BE2C (cell line): ENCODE data around the gene LRRC4C.

Experiments
- DNase-seq: peaks from one replicate; pipeline ENCODE4 v3.0.0-alpha.2; 2020
- H3K27me3 ChIP-seq: fragments of 250-450 bp; sonication (Bioruptor Pico); 2 replicates; pipeline ENCODE4 v1.5.1; 2020; ENCODE audit warnings: mild to moderate bottlenecking
- H3K36me3 ChIP-seq: fragments of 250-450 bp; sonication (Bioruptor Pico); 2 replicates; pipeline ENCODE4 v1.5.1; 2020; ENCODE audit warnings: mild to moderate bottlenecking
- H3K4me1 ChIP-seq: fragments of 250-450 bp; sonication (Bioruptor Pico); 2 replicates; pipeline ENCODE4 v1.5.1; 2020
- H3K4me3 ChIP-seq: 2 replicates; pipeline ENCODE4 v1.5.1; 2011; ENCODE audit warnings: low read depth, low read length
- H3K9me3 ChIP-seq: fragments of 250-450 bp; sonication (Bioruptor Pico); 2 replicates; pipeline ENCODE4 v1.5.1; 2020
- TF ChIP-seq, protein P1 (sequence below): IDR thresholded peaks from 2 replicates; pipeline ENCODE4 v1.5.1; 2012; ENCODE audit warnings: mild to moderate bottlenecking, low read depth, low read length

The LRRC4C gene

GRCh38 chr11:40838181-40838683 lies 621.2 kb downstream of the LRRC4C start:
- Histone ChIP-seq H3K36me3 (no peaks in the 10 kb centered on the region), H3K4me3 (no peak overlapping the region), H3K27me3 (no peaks in the 10 kb centered on the region), H3K4me1 (no peaks in the 10 kb centered on the region), H3K9me3 (no peaks in the 10 kb centered on the region)
- TF ChIP-seq, protein P1, sequence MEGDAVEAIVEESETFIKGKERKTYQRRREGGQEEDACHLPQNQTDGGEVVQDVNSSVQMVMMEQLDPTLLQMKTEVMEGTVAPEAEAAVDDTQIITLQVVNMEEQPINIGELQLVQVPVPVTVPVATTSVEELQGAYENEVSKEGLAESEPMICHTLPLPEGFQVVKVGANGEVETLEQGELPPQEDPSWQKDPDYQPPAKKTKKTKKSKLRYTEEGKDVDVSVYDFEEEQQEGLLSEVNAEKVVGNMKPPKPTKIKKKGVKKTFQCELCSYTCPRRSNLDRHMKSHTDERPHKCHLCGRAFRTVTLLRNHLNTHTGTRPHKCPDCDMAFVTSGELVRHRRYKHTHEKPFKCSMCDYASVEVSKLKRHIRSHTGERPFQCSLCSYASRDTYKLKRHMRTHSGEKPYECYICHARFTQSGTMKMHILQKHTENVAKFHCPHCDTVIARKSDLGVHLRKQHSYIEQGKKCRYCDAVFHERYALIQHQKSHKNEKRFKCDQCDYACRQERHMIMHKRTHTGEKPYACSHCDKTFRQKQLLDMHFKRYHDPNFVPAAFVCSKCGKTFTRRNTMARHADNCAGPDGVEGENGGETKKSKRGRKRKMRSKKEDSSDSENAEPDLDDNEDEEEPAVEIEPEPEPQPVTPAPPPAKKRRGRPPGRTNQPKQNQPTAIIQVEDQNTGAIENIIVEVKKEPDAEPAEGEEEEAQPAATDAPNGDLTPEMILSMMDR: no peak
- no peak for DNase-seq

DNA sequence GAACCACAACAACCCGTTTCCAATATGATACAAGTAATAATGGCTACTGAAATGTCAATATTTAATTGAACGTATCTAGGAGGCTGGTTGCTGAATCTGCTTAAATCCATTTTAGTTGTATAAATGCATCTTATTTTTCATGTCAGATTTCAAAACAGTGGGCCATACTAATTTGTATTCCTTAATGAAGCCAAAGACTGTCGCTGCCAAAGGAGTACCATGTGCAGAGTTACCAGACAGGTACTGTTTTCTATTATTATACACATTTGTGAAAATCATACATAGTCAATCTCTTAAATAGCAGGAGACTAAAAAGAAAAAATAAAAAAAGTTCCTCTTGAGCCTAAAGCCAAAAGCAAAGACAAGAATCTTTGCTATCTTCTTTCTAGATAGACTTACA lies 632.3 kb downstream of the LRRC4C start:
- no peaks in the 10 kb centered on the region for H3K9me3 ChIP-seq
- DNase-seq: no peak
- no peaks in the 10 kb centered on the region for H3K36me3 ChIP-seq
- H3K4me1 ChIP-seq: no peaks in the 10 kb centered on the region
- TF ChIP-seq, protein P1: no peak
- H3K27me3 ChIP-seq: no peaks in the 10 kb centered on the region
- H3K4me3 ChIP-seq: no peak overlapping the region

DNA sequence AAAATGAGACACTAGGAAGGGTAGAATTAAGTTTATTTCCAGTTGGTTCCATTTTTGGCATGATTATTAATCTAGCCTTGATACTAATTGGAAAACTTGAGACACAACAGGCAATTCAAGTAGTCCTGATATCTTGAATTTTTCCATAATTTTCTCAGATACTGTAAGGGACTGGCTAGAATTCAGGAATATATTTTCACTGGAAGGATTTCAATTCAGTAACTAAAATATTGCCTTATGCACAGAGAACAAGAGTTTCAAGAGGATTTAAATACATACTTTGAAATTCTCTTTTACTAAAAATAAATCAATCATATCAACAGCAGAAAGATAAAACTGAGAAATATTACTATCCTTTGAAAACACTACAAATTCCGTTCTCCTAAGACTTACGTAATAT lies 632.9 kb downstream of the LRRC4C start:
- H3K4me3 ChIP-seq: no peak overlapping the region
- no peaks in the 10 kb centered on the region for H3K9me3 ChIP-seq
- H3K36me3 ChIP-seq: no peaks in the 10 kb centered on the region
- no peaks in the 10 kb centered on the region for H3K27me3 ChIP-seq
- TF ChIP-seq, protein P1: no peak
- no peak for DNase-seq
- H3K4me1 ChIP-seq: no peaks in the 10 kb centered on the region

GRCh38 chr11:40825201-40825834 lies 634.1 kb downstream of the LRRC4C start:
- no peak for DNase-seq
- Histone ChIP-seq H3K27me3 (no peaks in the 10 kb centered on the region), H3K9me3 (no peaks in the 10 kb centered on the region), H3K4me1 (no peaks in the 10 kb centered on the region), H3K36me3 (no peaks in the 10 kb centered on the region), H3K4me3 (no peak overlapping the region)
- TF ChIP-seq, protein P1: no peak

- DNase-seq: no peak
- no peaks in the 10 kb centered on the region for H3K36me3 ChIP-seq
- H3K4me3 ChIP-seq: no peak overlapping the region
- no peaks in the 10 kb centered on the region for H3K27me3 ChIP-seq
- TF ChIP-seq, protein P1: no peak
- no peaks in the 10 kb centered on the region for H3K4me1 ChIP-seq
- H3K9me3 ChIP-seq: no peaks in the 10 kb centered on the region
These were observed 640.2 kb downstream of the LRRC4C start for GRCh38 chr11:40819230-40819629.

DNA sequence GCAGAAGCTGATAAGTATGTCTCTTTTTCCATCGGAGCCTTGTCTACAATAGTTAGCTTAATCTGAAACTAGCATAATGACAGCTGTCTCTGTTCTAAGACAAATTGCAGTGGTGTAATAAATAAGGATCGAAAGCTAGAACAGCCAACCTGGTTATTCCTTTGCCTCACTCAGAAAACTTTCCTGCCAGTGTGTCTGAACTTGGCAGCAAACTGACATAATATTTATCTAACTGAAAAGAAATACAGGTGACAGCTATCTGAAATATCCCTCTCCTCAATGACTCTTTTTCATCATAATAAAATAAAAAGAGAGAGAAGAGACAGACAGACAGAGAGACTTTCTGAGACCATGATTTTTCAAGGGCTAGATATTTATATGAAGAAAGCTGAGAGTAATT lies 642.5 kb downstream of the LRRC4C start:
- TF ChIP-seq, protein P1: no peak
- no peak overlapping the region for H3K4me3 ChIP-seq

More for the DNA sequence above, 642.5 kb downstream of the LRRC4C start:
- no peaks in the 10 kb centered on the region for H3K4me1 ChIP-seq
- H3K9me3 ChIP-seq: no peaks in the 10 kb centered on the region
- no peaks in the 10 kb centered on the region for H3K36me3 ChIP-seq
- DNase-seq: no peak
- H3K27me3 ChIP-seq: no peaks in the 10 kb centered on the region
